Measurements from ENCODE around the gene PPP2R5C.

Gene PPP2R5C

DNA sequence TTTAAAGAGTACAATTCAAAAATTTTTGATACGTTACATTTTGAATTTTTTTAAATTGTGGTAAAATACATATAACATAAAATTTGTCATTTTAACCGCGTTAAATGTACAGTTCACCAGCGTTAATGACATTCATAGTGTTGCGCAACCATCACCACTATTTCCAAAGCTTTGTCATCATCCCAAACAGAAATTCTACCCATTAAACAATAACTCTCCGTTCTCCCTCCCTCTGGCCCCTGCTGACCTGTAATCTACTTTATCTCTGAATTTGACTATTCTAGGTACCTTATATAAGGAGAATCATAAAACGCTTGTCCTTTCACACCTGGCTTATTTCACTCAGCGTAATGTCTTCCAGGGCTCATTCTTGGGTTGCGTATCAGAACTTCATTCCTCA, 133.7 kb downstream of the PPP2R5C start:
- DNase-seq, result no peak

DNA sequence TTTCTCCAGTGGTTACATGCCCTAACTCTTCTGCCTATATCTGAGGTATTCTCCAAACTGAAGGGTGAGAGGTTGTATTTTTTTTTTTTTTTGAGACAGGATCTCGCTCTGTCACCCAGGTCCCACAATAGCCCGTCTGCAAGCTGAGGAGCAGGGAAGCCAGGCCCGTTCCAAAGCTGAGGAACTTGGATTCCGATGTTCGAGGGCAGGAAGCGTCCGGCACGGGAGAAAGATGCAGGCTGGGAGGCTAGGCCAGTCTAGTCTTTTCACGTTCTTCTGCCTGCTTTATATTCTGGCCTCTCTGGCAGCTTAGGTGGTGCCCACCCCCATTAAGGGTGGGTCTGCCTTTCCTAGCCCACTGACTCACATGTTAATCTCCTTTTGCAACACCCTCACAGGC, 135.8 kb downstream of the PPP2R5C start:
- DNase-seq, result no peak

DNA sequence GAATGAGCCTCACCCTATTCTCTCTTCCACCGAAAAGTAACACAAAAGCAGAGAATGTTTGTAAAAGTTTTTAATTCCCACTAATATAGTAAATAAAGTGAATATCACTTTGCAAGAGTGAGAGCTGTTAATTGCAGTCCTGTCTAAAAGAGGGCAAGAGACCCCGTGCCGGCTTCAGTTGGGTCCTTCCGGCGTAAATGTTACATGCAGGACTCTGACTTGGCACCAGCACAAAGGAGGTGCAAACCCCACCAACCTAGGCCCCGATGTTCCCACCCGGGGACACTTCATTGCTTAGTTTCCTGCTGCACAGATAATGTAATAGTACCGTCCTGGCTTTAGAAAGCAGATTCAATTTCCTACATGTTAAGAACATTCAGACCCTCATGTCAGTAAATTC, 136.9 kb downstream of the PPP2R5C start:
- DNase-seq, result no peak

DNA sequence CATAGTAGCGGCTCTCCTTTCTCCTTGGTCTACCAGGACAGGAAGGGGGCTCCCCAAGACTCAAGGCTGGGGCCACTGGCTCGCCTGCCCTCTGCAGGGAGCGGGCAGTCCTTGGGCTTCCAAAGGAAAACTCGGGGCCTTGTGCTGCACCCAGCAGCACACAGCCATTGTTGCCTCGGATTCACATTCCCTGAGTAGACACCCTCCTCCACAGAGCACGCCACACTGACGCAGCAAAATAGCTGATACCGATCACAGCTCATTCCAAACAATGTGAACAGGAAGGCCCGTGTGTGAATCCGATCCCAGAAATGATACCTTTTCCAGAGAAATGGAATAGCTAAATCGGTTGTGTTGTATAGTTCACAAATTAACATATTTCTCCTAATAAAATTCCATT, 137.8 kb downstream of the PPP2R5C start:
- no peak for DNase-seq

DNA sequence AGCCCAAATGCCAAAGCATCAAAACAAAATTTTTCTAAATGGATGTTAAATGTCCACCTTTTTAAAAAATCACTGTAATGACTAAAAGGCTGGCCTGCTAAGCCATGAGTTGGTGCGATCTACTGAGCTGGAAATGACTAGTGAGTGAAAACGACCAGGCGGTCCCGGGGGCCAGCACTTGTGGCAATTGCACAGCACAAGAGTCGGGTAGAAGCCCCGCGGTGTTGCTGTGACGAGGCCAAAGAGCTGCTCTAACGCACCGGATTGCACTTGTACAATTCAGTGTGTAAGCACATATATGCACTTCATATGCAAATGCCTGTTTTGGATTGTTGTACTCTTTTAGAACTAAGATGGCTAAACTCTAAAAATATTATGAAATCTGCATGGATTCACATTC, 138.7 kb downstream of the PPP2R5C start:
- no peak for DNase-seq

DNA sequence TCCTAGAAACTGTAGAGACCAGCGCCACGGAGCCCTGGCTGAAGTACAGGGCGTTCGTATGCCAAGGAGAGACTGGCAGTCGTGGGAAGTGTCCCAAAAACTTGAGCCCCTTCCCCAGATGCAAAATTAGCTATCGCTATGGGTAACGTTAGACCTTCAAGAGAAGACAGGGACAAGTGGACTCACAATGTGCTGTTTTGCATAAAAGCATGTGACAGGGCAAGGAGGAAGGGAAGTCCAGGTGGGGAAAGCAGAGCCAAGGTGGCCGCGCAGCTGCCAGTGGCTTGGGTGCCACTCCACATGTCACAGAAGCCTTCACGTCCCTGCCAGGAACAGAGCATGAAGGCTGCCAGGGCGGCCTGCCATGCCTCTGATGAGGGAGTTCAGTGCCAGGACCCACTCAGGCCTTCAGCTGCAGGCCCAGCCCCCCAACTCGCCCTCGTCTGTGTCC, 141.6 kb downstream of the PPP2R5C start:
- no peak for DNase-seq

DNA sequence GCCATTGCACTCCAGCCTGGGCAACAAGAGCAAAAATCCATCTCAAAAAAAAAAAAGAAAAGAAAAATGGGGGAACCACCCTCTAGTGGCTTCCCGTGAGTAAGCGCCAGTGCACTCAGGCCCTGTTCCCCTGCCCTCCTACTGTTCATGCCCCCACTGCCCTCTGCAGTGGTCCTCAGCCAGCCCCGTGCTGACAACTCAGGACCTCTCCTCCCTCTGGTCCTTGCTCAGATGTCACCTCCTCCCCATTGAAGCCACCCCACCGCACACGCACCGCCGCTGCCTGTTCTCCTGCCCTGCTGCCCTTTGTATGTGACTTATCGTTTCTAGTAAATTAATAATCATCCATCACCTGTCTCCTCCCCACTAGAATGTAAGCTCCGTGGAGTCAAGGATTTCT, 144.1 kb downstream of the PPP2R5C start:
- no peak for DNase-seq

DNA sequence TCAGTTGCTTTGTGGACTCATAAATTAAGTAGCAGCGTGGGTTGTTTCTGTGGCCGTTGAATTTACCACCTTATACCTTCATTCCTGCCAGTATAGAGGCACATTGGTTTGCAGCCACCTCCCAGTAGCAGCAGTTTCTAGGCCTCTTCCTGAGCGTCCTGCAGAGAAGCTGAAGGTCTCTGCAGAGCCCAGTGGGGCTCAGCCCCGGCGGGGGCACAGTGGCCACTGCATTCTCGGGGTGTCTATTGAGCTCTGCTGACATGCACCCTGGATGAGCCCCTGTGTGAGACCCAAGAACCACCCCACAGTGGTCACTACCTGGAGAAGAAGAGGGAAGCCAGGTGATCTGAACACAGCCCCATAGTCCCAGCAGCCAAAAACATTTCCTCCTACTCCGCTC, 145.1 kb downstream of the PPP2R5C start:
- no peak for DNase-seq

DNA sequence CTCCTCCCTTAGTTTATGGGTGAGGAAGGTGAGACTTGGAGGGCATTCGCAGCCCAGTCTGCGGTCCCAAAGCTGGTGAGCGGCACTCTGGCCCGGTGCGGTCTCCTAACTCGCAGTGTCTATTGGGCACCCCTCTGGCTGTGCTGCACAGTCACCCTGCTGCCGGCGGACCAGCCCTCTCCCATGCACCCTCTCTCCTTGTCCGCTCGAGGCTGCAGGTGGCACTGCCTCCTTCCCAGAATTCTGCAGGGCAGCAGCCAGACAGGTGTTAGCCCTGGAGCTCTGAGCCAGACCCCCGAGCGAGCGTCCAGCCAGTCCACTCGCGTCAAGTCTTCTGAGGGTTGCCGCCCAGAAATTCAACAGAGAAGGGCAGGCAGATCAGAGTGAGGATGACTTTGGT, 146.1 kb downstream of the PPP2R5C start:
- no peak for DNase-seq

DNA sequence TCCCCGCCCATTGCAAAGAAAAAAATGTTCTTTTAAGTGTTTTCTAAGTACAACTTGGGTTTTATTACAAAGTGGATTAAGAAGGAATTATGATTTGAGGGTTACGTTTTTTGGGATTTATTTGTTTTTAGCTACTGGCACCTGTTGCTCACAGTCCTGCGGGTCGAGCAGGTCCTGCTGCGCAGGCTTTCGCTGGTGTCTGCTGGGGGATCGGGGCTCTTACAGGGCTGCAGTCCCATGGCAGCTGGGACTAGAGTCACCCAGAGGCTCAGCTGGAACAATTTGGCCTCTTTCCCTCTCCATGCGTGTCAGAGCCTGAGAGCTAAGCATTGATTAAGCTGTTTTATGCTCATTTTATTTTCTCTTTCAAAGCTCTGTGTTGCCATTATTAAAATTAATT, 147.3 kb downstream of the PPP2R5C start:
- no peak for DNase-seq

DNA sequence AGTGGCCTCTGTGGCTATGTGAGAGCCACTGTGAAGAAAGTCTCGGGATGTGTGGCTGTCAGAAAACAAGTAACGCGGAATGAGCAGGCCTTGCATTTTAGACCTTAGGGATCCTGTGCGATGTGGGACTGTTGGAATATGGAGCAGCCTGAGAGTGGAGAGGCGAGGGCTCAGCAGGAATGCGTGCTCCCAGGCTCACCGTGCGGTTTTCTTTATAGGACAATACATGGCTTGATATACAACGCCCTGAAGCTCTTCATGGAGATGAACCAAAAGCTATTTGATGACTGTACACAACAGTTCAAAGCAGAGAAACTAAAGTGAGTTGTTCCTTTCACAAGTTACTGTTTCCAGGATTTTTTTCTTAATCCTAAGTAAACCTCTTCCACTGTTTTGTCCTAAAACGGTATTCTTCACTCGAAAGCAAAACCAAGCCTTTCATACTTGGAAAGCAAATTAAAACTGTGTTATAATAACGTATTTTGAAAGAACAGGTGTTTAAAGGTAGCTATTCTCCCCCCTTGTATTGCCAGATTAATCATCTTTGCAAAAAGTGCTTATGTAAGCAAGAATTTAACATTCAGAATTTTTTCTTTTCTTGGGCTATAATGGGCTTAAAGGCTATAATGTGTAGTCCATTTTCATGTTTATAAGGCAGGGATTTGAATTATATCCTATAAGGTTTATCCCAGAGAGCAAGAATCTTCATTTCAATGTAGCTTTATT, 148.0 kb downstream of the PPP2R5C start:
- DNase-seq, result no peak

DNA sequence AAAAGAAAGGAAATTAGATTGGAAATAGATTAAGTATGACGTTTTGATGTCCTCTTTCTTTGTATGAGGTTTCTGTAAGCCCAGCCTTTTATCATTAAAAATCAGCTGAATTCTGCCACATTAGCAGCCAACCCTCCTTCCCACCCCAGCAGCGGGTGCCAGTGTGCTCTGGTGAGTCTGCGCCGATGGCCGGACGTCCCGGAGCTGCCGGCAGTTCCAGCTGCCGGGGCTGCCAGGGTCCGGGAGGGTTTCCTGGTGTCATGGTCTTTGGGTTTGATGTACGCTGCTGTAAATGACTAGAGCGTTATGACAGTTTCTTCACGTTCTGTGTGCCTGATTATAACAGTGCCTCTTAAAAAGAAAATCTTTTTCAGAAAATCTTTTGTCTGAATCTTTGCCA, 151.3 kb downstream of the PPP2R5C start:
- DNase-seq, result no peak

DNA sequence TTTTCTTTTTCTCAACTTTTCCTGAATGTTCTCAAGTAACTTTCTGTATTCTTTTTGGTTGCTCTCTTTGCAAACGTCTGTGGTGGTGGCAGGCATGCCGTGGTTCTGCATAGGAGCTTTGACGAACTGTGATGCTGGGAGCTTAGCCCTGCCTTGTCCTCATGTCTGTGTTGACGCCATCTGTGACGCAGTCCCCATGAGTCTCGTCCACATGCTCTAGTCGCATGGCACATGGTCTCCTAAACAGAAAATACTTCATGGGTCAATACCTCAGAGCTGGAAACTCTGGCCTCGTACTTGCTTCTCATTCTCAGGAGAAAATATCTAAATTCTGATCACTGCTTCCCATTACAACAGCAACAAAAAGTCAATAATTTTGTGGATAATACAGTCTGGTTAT, 152.6 kb downstream of the PPP2R5C start:
- no peak for DNase-seq

DNA sequence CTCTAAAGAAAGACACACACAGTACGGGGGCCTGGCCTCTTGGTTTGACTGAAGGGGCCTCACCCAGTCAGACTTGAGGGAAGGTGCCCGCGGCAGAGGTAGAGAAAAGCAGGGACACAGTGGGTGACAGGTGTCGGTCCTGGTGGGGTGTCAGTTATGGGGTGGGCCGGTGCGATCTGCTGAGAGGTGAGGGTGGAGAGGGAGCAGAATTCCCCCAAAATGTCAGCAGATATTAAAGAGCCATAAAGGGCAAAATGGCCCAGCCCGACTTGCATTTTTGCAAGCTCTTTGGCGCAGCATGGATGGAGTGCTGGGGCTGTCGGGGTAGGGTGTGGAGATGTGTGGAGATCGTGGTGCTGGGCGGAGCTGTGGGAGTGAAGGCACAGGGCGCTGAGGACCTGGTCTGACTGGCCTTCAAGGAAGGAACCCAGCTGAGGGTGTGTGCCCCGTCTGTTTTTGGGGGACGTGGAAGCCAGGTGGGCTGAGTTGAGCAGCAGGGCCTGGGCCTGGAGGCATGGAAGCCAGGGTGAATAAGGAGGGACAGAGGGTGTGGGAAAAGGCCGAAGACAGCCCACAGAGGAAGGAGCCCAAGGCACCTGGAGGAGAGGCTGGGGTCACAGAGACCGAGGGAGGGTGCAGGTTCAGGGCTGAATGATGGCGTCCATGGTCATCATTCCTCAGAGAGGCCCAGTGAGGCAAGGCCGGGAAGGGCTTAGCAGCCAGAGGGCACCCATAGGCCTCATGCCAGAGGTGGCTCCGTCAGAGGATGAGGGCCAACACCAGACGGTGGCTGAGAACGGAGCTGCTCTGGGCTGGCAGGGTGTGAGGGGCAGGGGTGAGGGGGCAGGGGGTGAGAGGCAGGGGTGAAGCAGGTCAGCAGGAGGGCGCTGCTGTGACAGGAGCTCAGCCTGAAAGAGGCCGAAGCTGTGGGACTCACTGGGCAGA, 154.6 kb downstream of the PPP2R5C start:
- no peak for DNase-seq

DNA sequence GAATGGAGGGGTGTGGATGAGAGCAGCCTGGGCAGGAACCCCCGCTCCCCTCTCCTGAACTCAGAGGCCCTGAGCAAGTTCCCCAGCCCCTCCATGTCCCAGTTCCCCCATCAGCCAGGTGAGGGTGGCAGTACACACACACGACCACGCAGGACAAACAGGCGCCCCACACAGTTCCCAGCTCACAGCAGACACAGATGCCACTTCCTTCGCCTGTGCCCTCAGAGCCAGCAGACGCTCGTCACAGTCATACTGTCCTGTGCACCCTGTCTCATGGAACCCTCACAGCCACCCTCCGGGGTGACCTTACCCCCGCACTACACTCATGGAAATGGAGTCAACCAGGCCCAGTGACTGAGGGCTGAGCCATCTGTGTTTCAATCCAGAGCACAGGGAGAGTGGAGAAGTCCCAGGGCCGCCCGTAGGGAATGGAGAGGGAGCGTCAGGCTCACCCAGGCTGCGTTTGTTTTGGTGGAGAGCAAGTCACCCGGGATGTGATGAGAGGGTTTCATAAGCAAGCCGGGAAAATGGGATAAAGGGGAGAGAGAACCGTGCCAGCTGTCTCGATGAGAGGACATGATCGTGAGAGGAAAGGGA, 155.4 kb downstream of the PPP2R5C start:
- DNase-seq, result no peak

DNA sequence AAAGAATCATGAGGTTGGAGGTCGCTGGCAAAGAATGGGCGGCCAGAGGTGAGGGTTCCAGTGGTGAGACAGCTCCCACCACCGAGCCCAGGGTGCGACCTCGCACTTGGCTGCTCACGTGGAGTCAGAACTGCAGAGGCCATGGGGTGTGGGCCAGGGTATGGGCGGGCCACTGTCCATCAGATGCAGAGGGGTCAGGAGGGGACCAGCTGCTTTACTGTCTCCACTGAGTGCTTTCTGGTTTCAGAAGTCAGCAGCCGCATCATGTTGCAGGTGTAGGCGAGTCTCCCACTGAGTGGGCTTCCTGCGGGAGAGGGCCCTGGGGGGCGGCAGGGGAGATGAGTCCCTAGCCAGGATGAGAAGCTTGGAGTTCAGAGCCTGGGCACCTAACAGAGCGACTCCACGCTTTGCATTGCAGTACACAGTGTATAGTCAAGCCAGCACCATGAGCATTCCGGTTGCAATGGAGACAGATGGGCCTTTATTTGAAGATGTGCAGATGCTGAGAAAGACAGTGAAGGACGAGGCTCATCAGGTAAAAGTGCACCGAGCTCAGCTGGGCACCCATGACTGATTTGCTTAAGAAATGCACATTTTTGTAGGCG, 156.0 kb downstream of the PPP2R5C start:
- no peak for DNase-seq

DNA sequence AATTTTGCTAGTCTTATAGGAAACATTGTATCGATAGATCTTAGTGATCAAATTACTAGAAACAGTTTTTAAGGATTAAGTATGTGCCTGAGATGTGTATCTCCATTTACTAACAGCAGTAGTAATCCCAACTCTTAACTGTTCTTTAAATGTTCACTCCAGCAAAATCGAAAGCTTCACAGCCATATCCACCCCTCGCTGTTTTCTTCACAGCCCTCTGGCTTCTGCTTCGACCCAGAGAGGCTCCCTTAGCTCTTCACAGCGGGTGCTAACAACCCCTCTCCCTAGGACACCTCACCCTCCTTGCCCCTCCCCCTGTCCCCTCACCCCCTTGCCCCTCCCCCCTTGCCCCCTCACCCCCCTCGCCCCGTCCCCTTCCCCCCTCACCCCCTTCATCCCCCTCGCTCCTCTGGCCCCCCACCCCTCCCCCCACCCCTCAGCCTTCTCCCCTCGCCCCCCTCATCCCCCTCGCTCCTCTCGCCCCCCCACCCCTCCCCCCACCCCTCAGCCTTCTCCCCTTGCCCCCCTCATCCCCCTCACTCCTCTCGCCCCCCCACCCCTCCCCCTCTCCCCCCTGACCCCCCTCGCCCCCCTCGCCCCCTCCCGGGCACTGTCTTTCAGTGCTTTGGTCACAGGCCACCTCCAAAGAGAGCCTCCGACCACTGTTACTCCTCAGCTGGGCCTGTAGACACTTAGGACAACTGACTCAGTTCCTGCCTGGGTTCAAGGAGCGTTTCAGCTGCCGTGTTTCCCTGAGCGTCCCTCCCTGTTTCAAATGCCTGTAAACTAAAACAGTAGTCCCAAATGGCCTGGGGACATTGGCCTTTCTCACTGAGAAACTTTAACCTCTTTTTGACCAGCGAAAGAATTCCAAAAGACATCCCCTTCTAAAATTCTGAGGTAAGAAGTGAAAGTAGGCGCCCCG, 156.8 kb downstream of the PPP2R5C start:
- DNase-seq, result no peak

DNA sequence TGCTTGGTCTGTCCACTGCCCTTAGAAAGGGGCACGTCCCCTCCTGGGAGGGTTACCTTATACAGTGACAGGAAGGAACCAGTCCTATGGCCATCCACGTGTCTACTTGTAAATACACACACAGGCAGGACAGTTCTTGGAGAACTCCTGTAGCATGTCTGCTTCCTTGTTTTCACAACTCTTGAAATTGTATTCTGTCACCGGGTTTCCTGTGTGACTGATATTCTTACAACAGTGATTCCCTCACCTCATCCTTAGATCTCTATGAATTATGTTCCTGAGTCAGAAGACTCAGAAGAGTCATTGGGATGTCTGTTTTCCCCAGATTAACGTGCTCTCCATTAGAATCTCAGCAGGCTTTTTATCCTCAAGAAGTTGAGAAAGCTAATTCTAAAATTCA, 158.8 kb downstream of the PPP2R5C start:
- DNase-seq, result no peak

DNA sequence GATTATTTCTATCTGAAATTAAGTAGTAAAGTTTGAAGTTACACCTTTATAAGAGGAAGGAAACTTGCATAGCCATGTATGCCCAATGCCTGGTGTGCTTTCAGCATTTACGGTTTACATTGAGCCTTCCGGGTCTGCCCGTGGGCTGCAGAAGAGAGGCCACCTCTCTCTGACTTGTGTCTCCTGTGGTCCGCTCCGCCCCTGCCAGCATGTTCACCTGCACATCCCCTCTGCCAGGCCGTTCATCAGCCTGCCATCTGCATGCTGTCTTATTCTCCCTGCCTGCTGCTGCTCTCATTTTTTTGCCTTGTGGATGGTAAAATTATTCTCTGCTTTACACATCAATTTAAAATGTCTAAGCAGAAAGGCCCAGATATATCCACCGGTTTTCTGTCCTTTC, 161.4 kb downstream of the PPP2R5C start:
- DNase-seq, result no peak

DNA sequence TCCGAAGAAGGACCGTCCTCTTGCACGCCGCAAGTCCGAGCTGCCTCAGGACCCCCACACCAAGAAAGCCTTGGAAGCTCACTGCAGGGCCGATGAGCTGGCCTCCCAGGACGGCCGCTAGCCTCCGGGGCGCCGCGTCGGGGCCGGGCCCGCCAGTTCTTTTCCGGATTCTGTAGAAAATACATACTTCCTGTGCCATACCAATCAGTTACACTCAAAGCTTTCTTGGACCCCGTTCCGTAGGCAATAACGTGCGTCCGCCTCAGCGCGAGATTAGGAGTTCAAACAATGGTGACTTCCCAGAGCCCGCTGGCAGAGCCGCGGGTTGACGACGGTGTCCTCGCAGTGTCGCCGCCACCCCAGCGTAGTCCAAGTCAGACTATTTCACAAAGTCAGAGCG, 163.6 kb downstream of the PPP2R5C start:
- DNase-seq, result no peak

DNA sequence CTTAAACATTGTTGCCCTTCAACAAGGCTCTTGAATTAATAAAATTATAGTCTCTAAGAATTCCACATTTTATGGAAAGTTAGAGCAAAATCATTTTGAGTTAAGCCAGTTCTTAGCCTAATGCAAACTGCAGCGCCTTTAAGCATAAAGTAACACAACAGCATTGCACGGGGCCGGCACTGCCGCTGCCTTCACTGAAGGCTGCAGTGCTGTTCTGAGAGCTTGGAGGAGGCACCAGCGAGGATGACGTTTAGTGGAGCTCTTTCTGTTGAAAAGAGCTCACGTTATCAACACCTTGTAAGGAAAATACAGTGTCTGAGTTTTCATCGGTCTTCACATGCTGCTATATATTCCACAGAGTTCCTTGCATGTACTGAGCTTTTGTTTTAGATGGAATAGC, 164.6 kb downstream of the PPP2R5C start:
- DNase-seq, result no peak

DNA sequence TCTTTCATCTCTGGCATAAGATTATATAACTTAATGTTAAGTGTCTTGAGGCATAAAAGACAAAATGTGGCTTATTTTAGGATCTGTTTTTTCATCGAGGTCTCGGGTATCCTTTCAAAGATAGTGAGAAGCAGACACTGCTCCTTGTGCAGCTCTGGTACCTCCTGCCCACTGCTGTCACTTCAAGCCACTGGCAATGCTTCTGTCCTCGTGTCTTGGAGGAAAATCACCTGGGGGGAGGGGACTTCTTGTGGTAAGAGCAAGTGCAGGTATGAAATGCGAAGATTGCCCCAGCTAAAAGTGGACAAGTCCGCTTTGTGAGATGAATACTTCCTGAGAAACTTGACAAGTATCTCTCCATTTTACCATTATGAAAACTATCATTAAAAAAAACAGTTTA, 165.1 kb downstream of the PPP2R5C start:
- DNase-seq, result no peak

All from stimulated activated CD8-positive, alpha-beta memory T cell treated with anti-CD3 and anti-CD28 coated beads, Interleukin-4, amount 100 ng/mL, for 48 hours (primary cell).